ENCODE measurements around the gene KRTAP4-12. TPM values are rescaled to one million over a fixed set of nuclear protein-coding genes. Genes with fewer than 3 reads are reported as not detected.

Gene KRTAP4-12
- polyA plus RNA-seq, 3 donors = not detected

DNA sequence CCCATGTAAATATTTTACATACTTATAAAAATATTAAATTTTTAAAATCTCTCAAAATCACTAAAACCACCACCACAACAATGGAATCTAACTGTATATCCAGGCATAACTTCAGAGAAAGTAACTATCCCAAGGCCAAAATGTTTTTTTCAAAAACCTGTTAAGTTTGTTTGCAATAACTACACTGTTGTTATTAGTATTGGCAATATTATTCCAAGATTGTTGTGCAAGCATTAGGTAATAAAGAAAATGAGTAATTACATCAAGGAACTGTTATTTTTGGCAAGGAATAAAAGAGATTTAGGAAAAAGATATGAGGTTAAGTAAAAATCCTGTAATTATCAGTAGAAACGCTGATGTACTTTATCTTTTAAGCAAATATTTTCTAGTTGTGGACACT lies 3.4 kb upstream of the KRTAP4-12 start:
- no peaks in the 10 kb centered on the region for H3K9me3 ChIP-seq (replicated peaks in 1 of 2; ENCODE audit: control insufficient read depth in 1 of 2, insufficient read depth in 1 of 2, low read length in 2 of 2)
- H3K4me1 ChIP-seq (ENCODE audit: control insufficient read depth in 1 of 2, insufficient read depth in 2 of 2, low read length in 2 of 2) = no peaks in the 10 kb centered on the region
- Mint-ChIP-seq H3K27ac (no peak overlapping the region), H3K9me3 (peaks cover 0 to 2% (median 0%) of the 10 kb centered on the region in 7 donors), H3K4me1 (no peaks in the 10 kb centered on the region), H3K36me3 (no peaks in the 10 kb centered on the region), H3K4me3 (no peak overlapping the region), H3K27me3 (ENCODE audit: low read depth in 3 of 3) (peaks cover 0 to 2% (median 0%) of the 10 kb centered on the region in 3 donors)
- H3K4me3 ChIP-seq (replicated peaks in 1 of 3; ENCODE audit: low read depth in 2 of 3, low read length in 3 of 3) = no peak overlapping the region
- H3K79me2 ChIP-seq (ENCODE audit: insufficient read depth, low read length) = no peaks in the 10 kb centered on the region
- TF ChIP-seq, protein P1, sequence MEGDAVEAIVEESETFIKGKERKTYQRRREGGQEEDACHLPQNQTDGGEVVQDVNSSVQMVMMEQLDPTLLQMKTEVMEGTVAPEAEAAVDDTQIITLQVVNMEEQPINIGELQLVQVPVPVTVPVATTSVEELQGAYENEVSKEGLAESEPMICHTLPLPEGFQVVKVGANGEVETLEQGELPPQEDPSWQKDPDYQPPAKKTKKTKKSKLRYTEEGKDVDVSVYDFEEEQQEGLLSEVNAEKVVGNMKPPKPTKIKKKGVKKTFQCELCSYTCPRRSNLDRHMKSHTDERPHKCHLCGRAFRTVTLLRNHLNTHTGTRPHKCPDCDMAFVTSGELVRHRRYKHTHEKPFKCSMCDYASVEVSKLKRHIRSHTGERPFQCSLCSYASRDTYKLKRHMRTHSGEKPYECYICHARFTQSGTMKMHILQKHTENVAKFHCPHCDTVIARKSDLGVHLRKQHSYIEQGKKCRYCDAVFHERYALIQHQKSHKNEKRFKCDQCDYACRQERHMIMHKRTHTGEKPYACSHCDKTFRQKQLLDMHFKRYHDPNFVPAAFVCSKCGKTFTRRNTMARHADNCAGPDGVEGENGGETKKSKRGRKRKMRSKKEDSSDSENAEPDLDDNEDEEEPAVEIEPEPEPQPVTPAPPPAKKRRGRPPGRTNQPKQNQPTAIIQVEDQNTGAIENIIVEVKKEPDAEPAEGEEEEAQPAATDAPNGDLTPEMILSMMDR (IDR thresholded peaks at IDR 0.05) = no peak
- H4K20me1 ChIP-seq (ENCODE audit: insufficient read depth, low read length) = no peaks in the 10 kb centered on the region
- no peak overlapping the region for H3K9ac ChIP-seq (ENCODE audit: insufficient read depth, low read length, poor library complexity, severe bottlenecking)
- H2AFZ ChIP-seq (ENCODE audit: insufficient read depth, low read depth, low read length, poor library complexity, severe bottlenecking) = no peak overlapping the region
- H3K36me3 ChIP-seq (replicated peaks in 1 of 2; ENCODE audit: control insufficient read depth in 1 of 2, insufficient read depth in 2 of 2, low read length in 2 of 2) = no peaks in the 10 kb centered on the region
- no peak overlapping the region for H3K27ac ChIP-seq (ENCODE audit: low read depth in 1 of 2, low read length in 2 of 2)
- H3K4me2 ChIP-seq (replicated peaks; ENCODE audit: extremely low read depth, low read length, poor library complexity, severe bottlenecking) = no peak overlapping the region
- DNase-seq = no peak
- H3K27me3 ChIP-seq (ENCODE audit: control insufficient read depth in 2 of 2, insufficient read depth in 2 of 2, low read length in 2 of 2) = no peaks in the 10 kb centered on the region
- whole genome bisulfite sequencing (ENCODE audit: insufficient coverage) = no CpG with 5 or more reads among the region's 1 CpG
- intact Hi-C loops (cut with micrococcal nuclease) = no loop called here

DNA sequence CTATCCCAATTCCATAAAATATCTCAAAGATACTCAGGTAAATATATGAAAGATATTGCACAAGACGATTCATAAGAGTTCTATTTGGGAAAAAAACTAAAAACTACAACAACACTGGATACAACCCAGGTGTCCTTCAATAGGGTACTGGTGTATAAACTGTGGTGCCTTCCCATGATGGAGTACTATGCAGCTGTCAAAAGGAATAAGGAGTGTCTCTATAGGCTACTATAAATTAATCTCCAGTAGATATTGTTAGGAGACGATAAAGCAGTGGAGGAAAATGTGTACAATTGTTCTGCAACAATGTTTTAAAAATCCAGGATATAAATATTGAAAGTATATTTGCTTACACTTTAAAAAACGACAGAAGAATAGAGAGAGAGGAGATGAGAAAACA lies 2.4 kb upstream of the KRTAP4-12 start:
- peaks cover 0 to 2% (median 0%) of the 10 kb centered on the region in 3 donors for H3K27me3 Mint-ChIP-seq (ENCODE audit: low read depth in 3 of 3)
- peaks cover 0 to 8% (median 0%) of the 10 kb centered on the region in 7 donors for H3K9me3 Mint-ChIP-seq
- Histone ChIP-seq H3K79me2 (ENCODE audit: insufficient read depth, low read length) (no peaks in the 10 kb centered on the region), H3K9me3 (replicated peaks in 1 of 2; ENCODE audit: control insufficient read depth in 1 of 2, insufficient read depth in 1 of 2, low read length in 2 of 2) (no peaks in the 10 kb centered on the region), H2AFZ (ENCODE audit: insufficient read depth, low read depth, low read length, poor library complexity, severe bottlenecking) (no peak overlapping the region), H3K4me3 (replicated peaks in 1 of 3; ENCODE audit: low read depth in 2 of 3, low read length in 3 of 3) (no peak overlapping the region), H3K27me3 (ENCODE audit: control insufficient read depth in 2 of 2, insufficient read depth in 2 of 2, low read length in 2 of 2) (no peaks in the 10 kb centered on the region), H3K4me1 (ENCODE audit: control insufficient read depth in 1 of 2, insufficient read depth in 2 of 2, low read length in 2 of 2) (no peaks in the 10 kb centered on the region), H3K4me2 (replicated peaks; ENCODE audit: extremely low read depth, low read length, poor library complexity, severe bottlenecking) (no peak overlapping the region), H3K36me3 (replicated peaks in 1 of 2; ENCODE audit: control insufficient read depth in 1 of 2, insufficient read depth in 2 of 2, low read length in 2 of 2) (no peaks in the 10 kb centered on the region), H3K27ac (ENCODE audit: low read depth in 1 of 2, low read length in 2 of 2) (no peak overlapping the region), H4K20me1 (ENCODE audit: insufficient read depth, low read length) (no peaks in the 10 kb centered on the region), H3K9ac (ENCODE audit: insufficient read depth, low read length, poor library complexity, severe bottlenecking) (no peak overlapping the region)
- no peak overlapping the region for H3K4me3 Mint-ChIP-seq
- TF ChIP-seq, protein P1 (IDR thresholded peaks at IDR 0.05) = no peak
- H3K4me1 Mint-ChIP-seq = no peaks in the 10 kb centered on the region
- no peak for DNase-seq
- no CpG with 5 or more reads among the region's 3 CpGs for WGBS (ENCODE audit: insufficient coverage)
- intact Hi-C loops (cut with micrococcal nuclease) = no loop called here
- H3K36me3 Mint-ChIP-seq = no peaks in the 10 kb centered on the region
- no peak overlapping the region for H3K27ac Mint-ChIP-seq

Data from CD14-positive monocyte (primary cell).